Choroid plexus epithelial cell (primary cell): ENCODE results near the gene CD5L.

Source experiments
- DNase-seq: peaks from one replicate; pipeline ENCODE4 v3.0.0-alpha.2; 2010; ENCODE audit warnings: low read depth
- H3K4me3 ChIP-seq: 2 replicates; pipeline ENCODE4 v1.5.1; 2011; ENCODE audit warnings: low read depth, mild to moderate bottlenecking, control low read depth, low read length, moderate library complexity
- TF ChIP-seq, protein P1 (sequence below): conservative IDR thresholded peaks from 2 replicates; pipeline ENCODE4 v1.5.1; 2011; ENCODE audit warnings: low read depth, mild to moderate bottlenecking, control low read depth, inconsistent platforms, low read length, moderate library complexity

The CD5L gene

DNA sequence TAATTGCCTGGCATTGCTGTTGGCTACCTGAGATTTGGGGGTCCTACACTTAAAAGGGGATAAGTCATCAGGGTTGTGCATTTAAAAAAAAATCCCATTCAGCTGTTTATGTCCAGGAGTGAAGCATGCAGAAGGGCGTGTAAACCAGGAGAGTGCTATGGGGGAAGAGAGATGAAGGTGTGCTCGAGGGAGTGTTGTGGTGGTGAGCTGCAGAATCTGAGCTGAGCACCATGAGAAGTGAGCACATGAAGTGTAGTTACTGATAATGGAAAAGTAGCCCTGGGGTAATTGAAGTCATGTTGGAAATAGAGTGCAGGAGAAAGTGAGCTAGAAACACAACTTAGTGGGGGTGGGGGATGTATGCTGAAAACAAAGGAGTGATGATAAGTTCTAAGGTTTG is 22.4 kb downstream of the CD5L start:
- H3K4me3 ChIP-seq = no peak overlapping the region
- no peak for DNase-seq
- TF ChIP-seq, protein P1, sequence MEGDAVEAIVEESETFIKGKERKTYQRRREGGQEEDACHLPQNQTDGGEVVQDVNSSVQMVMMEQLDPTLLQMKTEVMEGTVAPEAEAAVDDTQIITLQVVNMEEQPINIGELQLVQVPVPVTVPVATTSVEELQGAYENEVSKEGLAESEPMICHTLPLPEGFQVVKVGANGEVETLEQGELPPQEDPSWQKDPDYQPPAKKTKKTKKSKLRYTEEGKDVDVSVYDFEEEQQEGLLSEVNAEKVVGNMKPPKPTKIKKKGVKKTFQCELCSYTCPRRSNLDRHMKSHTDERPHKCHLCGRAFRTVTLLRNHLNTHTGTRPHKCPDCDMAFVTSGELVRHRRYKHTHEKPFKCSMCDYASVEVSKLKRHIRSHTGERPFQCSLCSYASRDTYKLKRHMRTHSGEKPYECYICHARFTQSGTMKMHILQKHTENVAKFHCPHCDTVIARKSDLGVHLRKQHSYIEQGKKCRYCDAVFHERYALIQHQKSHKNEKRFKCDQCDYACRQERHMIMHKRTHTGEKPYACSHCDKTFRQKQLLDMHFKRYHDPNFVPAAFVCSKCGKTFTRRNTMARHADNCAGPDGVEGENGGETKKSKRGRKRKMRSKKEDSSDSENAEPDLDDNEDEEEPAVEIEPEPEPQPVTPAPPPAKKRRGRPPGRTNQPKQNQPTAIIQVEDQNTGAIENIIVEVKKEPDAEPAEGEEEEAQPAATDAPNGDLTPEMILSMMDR = no peak

DNA sequence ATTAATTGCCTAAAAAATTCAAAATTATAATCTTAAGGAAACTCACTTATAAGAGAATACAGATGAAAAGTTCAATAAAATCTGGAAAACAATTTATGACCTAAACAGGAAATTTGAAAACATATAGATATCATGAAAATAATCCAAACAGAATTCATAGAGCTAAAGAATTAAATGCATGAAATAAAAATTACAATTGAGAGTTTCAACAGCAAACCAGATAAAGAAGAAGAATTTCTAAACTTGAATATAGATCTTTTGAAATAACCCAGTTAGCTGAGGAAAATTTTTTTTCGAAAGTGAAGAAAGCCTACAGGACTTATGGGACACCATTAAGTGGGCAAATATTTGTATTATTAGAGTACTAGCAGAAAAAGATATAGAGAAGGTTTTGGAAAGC is 28.3 kb downstream of the CD5L start:
- no peak overlapping the region for H3K4me3 ChIP-seq
- TF ChIP-seq, protein P1 = no peak
- DNase-seq = no peak

DNA sequence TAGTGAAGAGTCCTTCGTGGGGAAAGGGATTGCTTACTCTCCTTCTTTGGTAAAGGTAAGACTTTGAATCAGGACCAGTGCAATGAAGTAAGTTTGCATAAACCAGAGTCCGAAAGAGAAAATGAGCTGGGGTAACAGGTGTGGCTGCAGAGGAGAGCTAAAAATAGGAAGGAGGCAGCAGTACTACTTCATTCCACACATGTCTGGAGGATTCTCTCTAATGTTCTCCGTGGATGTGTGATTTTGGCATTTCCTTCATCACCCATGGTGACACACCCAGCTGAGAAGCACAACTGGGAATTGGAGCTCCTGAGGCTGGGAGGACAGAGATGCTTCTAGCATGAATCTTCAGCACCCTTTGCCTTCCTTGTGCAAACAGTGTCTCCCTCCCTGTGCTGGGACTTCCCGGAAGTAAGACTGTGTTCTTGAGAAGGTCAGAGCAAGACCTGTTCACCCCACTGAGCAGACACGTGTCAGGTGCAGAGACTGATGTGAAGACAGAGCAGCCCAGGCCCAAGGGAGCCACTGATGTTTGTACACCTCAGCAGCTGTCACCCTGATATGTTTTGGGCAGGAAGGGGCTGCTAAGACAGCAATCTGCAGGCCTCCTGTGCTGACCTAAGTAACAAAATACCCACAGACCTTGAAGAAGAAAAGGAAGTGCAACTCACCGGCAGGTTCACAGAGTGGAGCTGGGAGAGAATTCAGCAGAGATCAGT is 35.0 kb downstream of the CD5L start:
- TF ChIP-seq, protein P1 = no peak
- no peak overlapping the region for H3K4me3 ChIP-seq
- DNase-seq = no peak

DNA sequence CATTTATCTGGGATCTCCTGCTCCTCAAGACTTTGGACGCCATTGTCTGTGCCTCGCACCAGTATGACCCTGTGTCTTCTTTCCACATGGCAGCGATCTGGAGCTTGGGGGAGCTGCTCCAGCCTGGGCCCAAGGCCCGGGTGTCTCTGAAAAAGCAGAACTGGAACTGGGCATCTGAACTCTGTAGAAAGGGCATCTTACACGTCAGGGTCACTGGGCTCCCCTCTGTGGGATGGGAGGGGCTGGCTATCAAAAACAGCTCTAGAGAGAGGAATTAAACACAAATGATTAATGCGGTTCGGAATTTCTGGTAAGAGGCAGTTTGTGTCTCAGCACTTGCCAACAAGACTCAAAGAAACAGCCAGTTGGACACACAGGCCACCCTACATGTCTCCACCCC is 37.8 kb downstream of the CD5L start:
- H3K4me3 ChIP-seq = no peak overlapping the region
- TF ChIP-seq, protein P1 = no peak
- no peak for DNase-seq

DNA sequence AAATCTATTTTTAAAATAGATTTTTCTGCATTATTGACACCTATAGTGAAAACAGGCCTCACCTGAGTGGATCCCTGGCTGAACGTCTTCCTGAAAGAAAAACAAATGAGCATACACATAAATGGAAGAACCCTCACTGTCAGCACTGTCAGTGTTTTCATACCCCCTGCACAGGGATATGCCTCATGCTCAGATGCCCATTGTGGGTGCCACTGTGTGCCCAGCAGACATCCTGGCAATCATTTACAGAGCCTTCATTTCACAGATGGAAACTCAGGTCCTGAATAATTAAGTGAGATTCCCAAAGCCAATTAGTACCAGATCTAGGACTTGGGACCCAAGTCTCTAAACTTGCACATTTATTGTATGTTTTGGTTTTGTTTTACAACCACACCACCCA is 41.6 kb downstream of the CD5L start:
- TF ChIP-seq, protein P1 = no peak
- no peak for DNase-seq
- no peak overlapping the region for H3K4me3 ChIP-seq

DNA sequence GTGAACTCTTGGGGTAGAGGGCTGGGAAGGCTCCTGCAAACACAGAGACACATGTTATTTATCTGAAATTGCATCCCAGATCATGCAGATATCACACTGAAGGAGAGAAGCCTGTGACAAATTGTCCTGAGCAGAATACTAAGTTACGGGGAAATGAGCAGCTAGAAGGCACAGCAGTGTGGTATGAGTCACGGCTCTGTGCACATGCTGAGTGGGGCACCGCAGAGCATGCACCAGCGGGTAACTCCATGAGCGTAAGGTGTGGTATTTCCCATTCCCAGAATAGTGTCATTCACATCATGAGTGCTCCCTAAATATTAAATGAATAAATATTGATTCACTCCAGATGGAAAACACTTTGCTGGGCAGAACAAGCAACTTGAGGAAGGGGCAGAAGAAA is 43.4 kb downstream of the CD5L start:
- TF ChIP-seq, protein P1 = no peak
- no peak overlapping the region for H3K4me3 ChIP-seq
- DNase-seq = no peak

DNA sequence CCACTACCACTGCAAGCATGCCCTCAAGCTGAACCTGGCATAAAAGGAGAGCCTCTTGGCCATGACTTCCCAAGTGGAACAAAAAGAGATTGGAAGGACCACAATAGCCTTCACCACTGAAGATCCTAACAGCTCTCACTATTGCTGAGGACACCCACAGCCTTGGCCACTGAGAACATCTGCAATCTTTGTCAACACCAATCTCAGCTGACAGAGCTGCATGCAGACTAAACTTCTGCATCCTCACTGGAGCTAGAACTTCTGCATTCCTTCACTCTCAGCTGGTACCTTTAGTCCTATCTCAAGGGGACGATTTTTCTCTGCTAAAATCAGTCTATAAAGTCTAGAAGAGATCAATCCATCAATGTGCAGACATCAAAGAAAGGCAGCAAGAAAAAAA is 56.4 kb downstream of the CD5L start:
- no peak for DNase-seq
- H3K4me3 ChIP-seq = no peak overlapping the region
- TF ChIP-seq, protein P1 = no peak
